Measurements from ENCODE around the gene TMEM125. TPM values are rescaled to one million over a fixed set of nuclear protein-coding genes. Genes with fewer than 3 reads are reported as not detected.

Gene TMEM125
- polyA plus RNA-seq, 2 donors = 10.9 to 11.7 TPM

- Histone ChIP-seq H3K27ac (ENCODE audit: low read depth in 2 of 2, low read length in 1 of 2) (no peak overlapping the region), H3K9me3 (ENCODE audit: control insufficient read depth in 2 of 2, insufficient read depth in 1 of 2, low read depth in 1 of 2, low read length in 1 of 2) (peaks cover 0 to 3% of the 10 kb centered on the region in 2 donors), H3K4me1 (ENCODE audit: control insufficient read depth in 2 of 2, insufficient read depth in 2 of 2, low read length in 1 of 2) (no peaks in the 10 kb centered on the region), H3K27me3 (ENCODE audit: control insufficient read depth in 1 of 2, insufficient read depth in 2 of 2, low read length in 2 of 2) (no peaks in the 10 kb centered on the region), H3K4me3 (ENCODE audit: low read depth in 1 of 2, low read length in 2 of 2) (no peak overlapping the region), H3K36me3 (ENCODE audit: control insufficient read depth in 2 of 2, insufficient read depth in 2 of 2, low read length in 1 of 2) (no peaks in the 10 kb centered on the region)
- 93 to 95% methylated on average over 5 of the region's 5 CpGs for WGBS, 2 donors
These were observed 44.5 kb downstream of the TMEM125 start for GRCh38 chr1:43314233-43314632.

GRCh38 chr1:43315481-43315880 is 45.7 kb downstream of the TMEM125 start:
- Histone ChIP-seq H3K27ac (ENCODE audit: low read depth in 2 of 2, low read length in 1 of 2) (no peak overlapping the region), H3K27me3 (ENCODE audit: control insufficient read depth in 1 of 2, insufficient read depth in 2 of 2, low read length in 2 of 2) (no peaks in the 10 kb centered on the region), H3K9me3 (ENCODE audit: control insufficient read depth in 2 of 2, insufficient read depth in 1 of 2, low read depth in 1 of 2, low read length in 1 of 2) (peaks cover 0 to 3% of the 10 kb centered on the region in 2 donors), H3K4me1 (ENCODE audit: control insufficient read depth in 2 of 2, insufficient read depth in 2 of 2, low read length in 1 of 2) (no peaks in the 10 kb centered on the region), H3K4me3 (ENCODE audit: low read depth in 1 of 2, low read length in 2 of 2) (no peak overlapping the region), H3K36me3 (ENCODE audit: control insufficient read depth in 2 of 2, insufficient read depth in 2 of 2, low read length in 1 of 2) (no peaks in the 10 kb centered on the region)
- 80 to 87% methylated on average over 3 of the region's 3 CpGs for WGBS, 2 donors

- no peak overlapping the region for H3K4me3 ChIP-seq (ENCODE audit: low read depth in 1 of 2, low read length in 2 of 2)
- peaks cover 0 to 3% of the 10 kb centered on the region in 2 donors for H3K9me3 ChIP-seq (ENCODE audit: control insufficient read depth in 2 of 2, insufficient read depth in 1 of 2, low read depth in 1 of 2, low read length in 1 of 2)
- WGBS, 2 donors = 87 to 92% methylated on average over 10 of the region's 10 CpGs
These were observed 46.4 kb downstream of the TMEM125 start for GRCh38 chr1:43315963-43316737.

GRCh38 chr1:43316738-43317520 is 47.1 kb downstream of the TMEM125 start:
- no peaks in the 10 kb centered on the region for H3K4me1 ChIP-seq (ENCODE audit: control insufficient read depth in 2 of 2, insufficient read depth in 2 of 2, low read length in 1 of 2)
- 88% methylated on average over 16 of the region's 16 CpGs for WGBS, 2 donors
- H3K36me3 ChIP-seq (ENCODE audit: control insufficient read depth in 2 of 2, insufficient read depth in 2 of 2, low read length in 1 of 2) = no peaks in the 10 kb centered on the region
- no peak overlapping the region for H3K27ac ChIP-seq (ENCODE audit: low read depth in 2 of 2, low read length in 1 of 2)
- H3K4me3 ChIP-seq (ENCODE audit: low read depth in 1 of 2, low read length in 2 of 2) = no peak overlapping the region
- H3K27me3 ChIP-seq (ENCODE audit: control insufficient read depth in 1 of 2, insufficient read depth in 2 of 2, low read length in 2 of 2) = no peaks in the 10 kb centered on the region
- H3K9me3 ChIP-seq (ENCODE audit: control insufficient read depth in 2 of 2, insufficient read depth in 1 of 2, low read depth in 1 of 2, low read length in 1 of 2) = peaks cover 0 to 3% of the 10 kb centered on the region in 2 donors

More at GRCh38 chr1:43315963-43316737, 46.4 kb downstream of the TMEM125 start:
- no peak overlapping the region for H3K27ac ChIP-seq (ENCODE audit: low read depth in 2 of 2, low read length in 1 of 2)
- no peaks in the 10 kb centered on the region for H3K36me3 ChIP-seq (ENCODE audit: control insufficient read depth in 2 of 2, insufficient read depth in 2 of 2, low read length in 1 of 2)
- H3K27me3 ChIP-seq (ENCODE audit: control insufficient read depth in 1 of 2, insufficient read depth in 2 of 2, low read length in 2 of 2) = no peaks in the 10 kb centered on the region
- no peaks in the 10 kb centered on the region for H3K4me1 ChIP-seq (ENCODE audit: control insufficient read depth in 2 of 2, insufficient read depth in 2 of 2, low read length in 1 of 2)

- H3K4me3 ChIP-seq (ENCODE audit: low read depth in 1 of 2, low read length in 2 of 2) = no peak overlapping the region
- H3K27ac ChIP-seq (ENCODE audit: low read depth in 2 of 2, low read length in 1 of 2) = no peak overlapping the region
- 82 to 84% methylated on average over 15 of the region's 15 CpGs for WGBS, 2 donors
- no peaks in the 10 kb centered on the region for H3K9me3 ChIP-seq (ENCODE audit: control insufficient read depth in 2 of 2, insufficient read depth in 1 of 2, low read depth in 1 of 2, low read length in 1 of 2)
- no peaks in the 10 kb centered on the region for H3K36me3 ChIP-seq (ENCODE audit: control insufficient read depth in 2 of 2, insufficient read depth in 2 of 2, low read length in 1 of 2)
- no peaks in the 10 kb centered on the region for H3K27me3 ChIP-seq (ENCODE audit: control insufficient read depth in 1 of 2, insufficient read depth in 2 of 2, low read length in 2 of 2)
- no peaks in the 10 kb centered on the region for H3K4me1 ChIP-seq (ENCODE audit: control insufficient read depth in 2 of 2, insufficient read depth in 2 of 2, low read length in 1 of 2)
These were observed 48.2 kb downstream of the TMEM125 start for GRCh38 chr1:43317817-43318471.

- Histone ChIP-seq H3K27me3 (ENCODE audit: control insufficient read depth in 1 of 2, insufficient read depth in 2 of 2, low read length in 2 of 2) (no peaks in the 10 kb centered on the region), H3K27ac (ENCODE audit: low read depth in 2 of 2, low read length in 1 of 2) (no peak overlapping the region), H3K4me3 (ENCODE audit: low read depth in 1 of 2, low read length in 2 of 2) (no peak overlapping the region), H3K4me1 (ENCODE audit: control insufficient read depth in 2 of 2, insufficient read depth in 2 of 2, low read length in 1 of 2) (no peaks in the 10 kb centered on the region), H3K9me3 (ENCODE audit: control insufficient read depth in 2 of 2, insufficient read depth in 1 of 2, low read depth in 1 of 2, low read length in 1 of 2) (no peaks in the 10 kb centered on the region), H3K36me3 (ENCODE audit: control insufficient read depth in 2 of 2, insufficient read depth in 2 of 2, low read length in 1 of 2) (no peaks in the 10 kb centered on the region)
- WGBS, 2 donors = 65 to 67% methylated on average over 4 of the region's 4 CpGs
These were observed 49.0 kb downstream of the TMEM125 start for GRCh38 chr1:43318831-43319230.

- Histone ChIP-seq H3K9me3 (ENCODE audit: control insufficient read depth in 2 of 2, insufficient read depth in 1 of 2, low read depth in 1 of 2, low read length in 1 of 2) (no peaks in the 10 kb centered on the region), H3K27ac (ENCODE audit: low read depth in 2 of 2, low read length in 1 of 2) (no peak overlapping the region), H3K4me3 (ENCODE audit: low read depth in 1 of 2, low read length in 2 of 2) (no peak overlapping the region), H3K4me1 (ENCODE audit: control insufficient read depth in 2 of 2, insufficient read depth in 2 of 2, low read length in 1 of 2) (no peaks in the 10 kb centered on the region), H3K36me3 (ENCODE audit: control insufficient read depth in 2 of 2, insufficient read depth in 2 of 2, low read length in 1 of 2) (no peaks in the 10 kb centered on the region), H3K27me3 (ENCODE audit: control insufficient read depth in 1 of 2, insufficient read depth in 2 of 2, low read length in 2 of 2) (no peaks in the 10 kb centered on the region)
- 92 to 94% methylated on average over 5 of the region's 5 CpGs for WGBS, 2 donors
These were observed 49.5 kb downstream of the TMEM125 start for GRCh38 chr1:43319288-43319687.

GRCh38 chr1:43319766-43320165 is 50.0 kb downstream of the TMEM125 start:
- Histone ChIP-seq H3K27me3 (ENCODE audit: control insufficient read depth in 1 of 2, insufficient read depth in 2 of 2, low read length in 2 of 2) (no peaks in the 10 kb centered on the region), H3K27ac (ENCODE audit: low read depth in 2 of 2, low read length in 1 of 2) (no peak overlapping the region), H3K36me3 (ENCODE audit: control insufficient read depth in 2 of 2, insufficient read depth in 2 of 2, low read length in 1 of 2) (no peaks in the 10 kb centered on the region), H3K9me3 (ENCODE audit: control insufficient read depth in 2 of 2, insufficient read depth in 1 of 2, low read depth in 1 of 2, low read length in 1 of 2) (no peaks in the 10 kb centered on the region), H3K4me3 (ENCODE audit: low read depth in 1 of 2, low read length in 2 of 2) (no peak overlapping the region), H3K4me1 (ENCODE audit: control insufficient read depth in 2 of 2, insufficient read depth in 2 of 2, low read length in 1 of 2) (no peaks in the 10 kb centered on the region)
- 67 to 76% methylated on average over 3 of the region's 3 CpGs for WGBS, 2 donors

GRCh38 chr1:43321331-43321891 is 51.6 kb downstream of the TMEM125 start:
- WGBS, 2 donors = 91 to 93% methylated on average over 16 of the region's 16 CpGs
- no peak overlapping the region for H3K4me3 ChIP-seq (ENCODE audit: low read depth in 1 of 2, low read length in 2 of 2)
- no peaks in the 10 kb centered on the region for H3K27me3 ChIP-seq (ENCODE audit: control insufficient read depth in 1 of 2, insufficient read depth in 2 of 2, low read length in 2 of 2)
- H3K4me1 ChIP-seq (ENCODE audit: control insufficient read depth in 2 of 2, insufficient read depth in 2 of 2, low read length in 1 of 2) = no peaks in the 10 kb centered on the region
- H3K36me3 ChIP-seq (ENCODE audit: control insufficient read depth in 2 of 2, insufficient read depth in 2 of 2, low read length in 1 of 2) = no peaks in the 10 kb centered on the region
- H3K27ac ChIP-seq (ENCODE audit: low read depth in 2 of 2, low read length in 1 of 2) = no peak overlapping the region
- H3K9me3 ChIP-seq (ENCODE audit: control insufficient read depth in 2 of 2, insufficient read depth in 1 of 2, low read depth in 1 of 2, low read length in 1 of 2) = no peaks in the 10 kb centered on the region

All from esophagus (tissue), 2 donors.